ENCODE results near the gene MT1E.

MT1E gene

DNA sequence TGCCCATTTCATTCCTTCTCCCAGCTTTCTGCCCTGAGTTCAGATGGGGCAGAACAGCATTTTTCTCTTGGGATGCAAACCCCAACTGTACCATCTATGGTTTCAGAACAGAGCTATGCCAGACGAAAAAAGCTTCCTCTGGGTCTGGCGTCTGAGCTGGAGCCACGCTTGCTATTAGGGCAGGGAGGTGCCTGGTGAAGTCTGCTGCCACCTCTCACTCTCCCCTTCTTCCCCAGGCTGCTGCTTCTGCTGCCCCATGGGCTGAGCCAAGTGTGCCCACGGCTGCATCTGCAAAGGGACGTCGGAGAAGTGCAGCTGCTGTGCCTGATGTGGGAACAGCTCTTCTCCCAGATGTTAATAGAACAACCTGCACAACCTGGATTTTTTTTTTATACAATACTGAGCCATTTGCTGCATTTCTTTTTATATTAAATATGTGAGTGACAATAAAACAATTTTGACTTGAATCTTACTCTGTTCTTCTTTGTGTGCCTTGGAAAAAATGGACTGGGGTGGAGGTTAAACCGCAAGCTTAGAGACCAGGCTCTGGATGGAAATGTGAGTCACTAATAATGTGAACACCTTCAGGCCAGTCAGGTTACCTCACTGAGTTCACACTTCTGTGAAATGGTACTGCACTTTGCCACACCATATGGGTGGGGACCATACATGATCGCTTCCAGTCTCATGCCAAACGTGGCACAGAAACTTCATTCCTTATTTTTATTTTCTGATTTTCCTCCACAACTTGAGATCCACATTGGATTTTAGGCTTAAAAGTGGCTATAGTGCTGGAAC is 11.2 kb downstream of the MT1E start:
- DNase-seq (ENCODE audit: low spot score), result no peak
- TF ChIP-seq, protein P1, sequence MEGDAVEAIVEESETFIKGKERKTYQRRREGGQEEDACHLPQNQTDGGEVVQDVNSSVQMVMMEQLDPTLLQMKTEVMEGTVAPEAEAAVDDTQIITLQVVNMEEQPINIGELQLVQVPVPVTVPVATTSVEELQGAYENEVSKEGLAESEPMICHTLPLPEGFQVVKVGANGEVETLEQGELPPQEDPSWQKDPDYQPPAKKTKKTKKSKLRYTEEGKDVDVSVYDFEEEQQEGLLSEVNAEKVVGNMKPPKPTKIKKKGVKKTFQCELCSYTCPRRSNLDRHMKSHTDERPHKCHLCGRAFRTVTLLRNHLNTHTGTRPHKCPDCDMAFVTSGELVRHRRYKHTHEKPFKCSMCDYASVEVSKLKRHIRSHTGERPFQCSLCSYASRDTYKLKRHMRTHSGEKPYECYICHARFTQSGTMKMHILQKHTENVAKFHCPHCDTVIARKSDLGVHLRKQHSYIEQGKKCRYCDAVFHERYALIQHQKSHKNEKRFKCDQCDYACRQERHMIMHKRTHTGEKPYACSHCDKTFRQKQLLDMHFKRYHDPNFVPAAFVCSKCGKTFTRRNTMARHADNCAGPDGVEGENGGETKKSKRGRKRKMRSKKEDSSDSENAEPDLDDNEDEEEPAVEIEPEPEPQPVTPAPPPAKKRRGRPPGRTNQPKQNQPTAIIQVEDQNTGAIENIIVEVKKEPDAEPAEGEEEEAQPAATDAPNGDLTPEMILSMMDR (IDR thresholded peaks at IDR 0.05; ENCODE audit: extremely low read depth, insufficient read depth, missing control alignments), result no peak
- in situ Hi-C loops (cut with MboI; ENCODE audit: low pct_unique_long_range_greater_than_20kb, low sequenced_read_pairs, unreplicated experiment), result no loop called here

DNA sequence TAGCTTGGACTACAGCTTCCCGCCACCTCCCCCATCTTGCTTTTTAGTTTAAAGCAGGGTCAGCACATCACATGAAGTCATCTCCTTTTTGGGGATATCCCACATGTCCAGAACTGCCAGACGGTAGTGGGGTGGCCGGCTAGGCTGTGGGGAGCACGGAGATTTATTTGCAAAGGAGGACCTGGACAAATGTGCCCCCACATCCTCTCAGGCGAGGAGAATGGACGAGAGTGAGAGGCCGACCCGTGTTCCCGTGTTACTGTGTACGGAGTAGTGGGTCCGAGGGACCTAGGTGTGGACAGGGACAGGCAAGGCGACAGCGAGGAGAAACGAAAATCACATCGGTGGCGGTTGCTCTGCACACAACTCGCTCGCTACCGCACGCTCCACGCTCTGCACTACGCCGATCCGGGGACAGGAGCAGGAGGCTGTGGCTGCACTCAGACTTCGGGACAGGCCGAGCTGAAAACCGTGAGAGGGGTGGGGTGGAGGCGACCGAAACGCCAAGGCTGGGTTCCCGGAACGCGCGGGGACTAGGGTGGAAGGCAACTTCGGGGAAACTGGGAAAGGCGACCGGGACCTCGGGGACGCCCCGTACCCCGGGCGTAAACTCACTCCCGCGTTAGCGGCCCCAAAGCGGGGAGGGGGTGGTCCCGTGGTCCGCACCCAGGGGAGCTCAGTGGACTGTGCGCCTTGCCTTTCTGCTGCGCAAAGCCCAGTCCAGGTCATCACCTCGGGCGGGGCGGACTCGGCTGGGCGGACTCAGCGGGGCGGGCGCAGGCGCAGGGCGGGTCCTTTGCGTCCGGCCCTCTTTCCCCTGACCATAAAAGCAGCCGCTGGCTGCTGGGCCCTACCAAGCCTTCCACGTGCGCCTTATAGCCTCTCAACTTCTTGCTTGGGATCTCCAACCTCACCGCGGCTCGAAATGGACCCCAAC is 12.5 kb downstream of the MT1E start, which contains the start of gene MT1A:
TSS of gene MT1A (plus strand) at position 853 of the 937 bp plus-strand sequence. CDS start at position 926, 73 bp downstream.
- TF ChIP-seq, protein P1 (IDR thresholded peaks at IDR 0.05; ENCODE audit: extremely low read depth, insufficient read depth, missing control alignments), result no peak
- in situ Hi-C loops (cut with MboI; ENCODE audit: low pct_unique_long_range_greater_than_20kb, low sequenced_read_pairs, unreplicated experiment), result no loop called here
- DNase-seq (ENCODE audit: low spot score), result no peak

DNA sequence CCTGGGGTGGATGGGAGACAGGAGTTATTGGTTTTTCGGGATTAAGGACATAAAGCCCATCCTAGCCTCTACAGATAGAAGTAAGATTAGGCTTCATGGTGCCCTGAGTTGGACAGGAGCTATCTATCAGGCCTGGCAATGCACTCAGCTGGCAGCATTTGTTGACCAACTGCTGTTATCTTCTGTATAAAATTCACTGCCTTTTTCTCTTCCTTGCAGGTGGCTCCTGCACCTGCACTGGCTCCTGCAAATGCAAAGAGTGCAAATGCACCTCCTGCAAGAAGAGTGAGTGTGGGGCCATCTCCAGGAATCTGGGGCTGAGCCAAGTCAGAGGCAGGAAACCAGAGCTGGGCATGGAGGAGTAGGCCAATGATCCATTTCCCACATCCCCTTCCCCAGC is 13.5 kb downstream of the MT1E start:
- in situ Hi-C loops (cut with MboI; ENCODE audit: low pct_unique_long_range_greater_than_20kb, low sequenced_read_pairs, unreplicated experiment), result no loop called here
- DNase-seq (ENCODE audit: low spot score), result no peak
- TF ChIP-seq, protein P1 (IDR thresholded peaks at IDR 0.05; ENCODE audit: extremely low read depth, insufficient read depth, missing control alignments), result no peak

DNA sequence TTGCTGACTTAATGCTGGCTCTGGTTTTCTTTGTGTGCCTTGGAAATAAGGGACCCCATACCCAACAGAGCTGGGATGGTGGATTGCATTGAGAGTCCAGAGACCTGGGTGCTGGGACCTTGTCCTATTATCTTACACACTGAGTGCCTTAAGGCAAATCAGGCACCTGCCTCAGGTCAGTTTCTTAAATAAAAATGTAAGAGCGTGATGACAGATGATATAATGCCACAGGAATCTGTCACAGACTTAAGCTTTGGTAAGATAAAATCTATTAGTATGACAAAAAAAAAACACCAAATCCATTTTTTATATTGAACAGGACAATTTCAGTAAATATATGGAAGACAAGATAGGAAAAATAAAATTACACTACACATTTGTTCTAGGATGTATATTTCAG is 14.5 kb downstream of the MT1E start:
- no peak for DNase-seq (ENCODE audit: low spot score)
- in situ Hi-C loops (cut with MboI; ENCODE audit: low pct_unique_long_range_greater_than_20kb, low sequenced_read_pairs, unreplicated experiment), result no loop called here
- TF ChIP-seq, protein P1 (IDR thresholded peaks at IDR 0.05; ENCODE audit: extremely low read depth, insufficient read depth, missing control alignments), result no peak

DNA sequence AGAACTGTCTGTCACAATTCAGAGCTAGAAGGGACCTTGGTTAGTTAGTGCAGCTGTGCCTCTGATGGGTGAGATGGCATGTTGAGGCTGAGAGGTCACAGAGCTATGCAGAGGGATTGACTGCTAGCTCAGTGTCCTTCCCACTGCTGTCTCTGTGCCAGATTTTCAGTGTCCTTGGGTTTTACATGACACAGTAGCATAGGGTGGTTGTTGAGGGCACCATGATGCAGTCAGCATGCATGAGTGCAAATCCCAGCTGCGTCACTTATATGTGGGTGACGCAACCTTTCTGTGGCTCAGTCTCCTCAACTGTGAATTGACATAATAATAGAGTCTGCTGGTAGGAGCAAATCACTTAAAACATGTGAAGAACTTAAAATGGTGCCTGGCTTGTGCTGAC is 15.6 kb downstream of the MT1E start:
- TF ChIP-seq, protein P1 (IDR thresholded peaks at IDR 0.05; ENCODE audit: extremely low read depth, insufficient read depth, missing control alignments), result no peak
- in situ Hi-C loops (cut with MboI; ENCODE audit: low pct_unique_long_range_greater_than_20kb, low sequenced_read_pairs, unreplicated experiment), result no loop called here
- no peak for DNase-seq (ENCODE audit: low spot score)

- TF ChIP-seq, protein P1 (IDR thresholded peaks at IDR 0.05; ENCODE audit: extremely low read depth, insufficient read depth, missing control alignments), result peak; percentile 21
- DNase-seq (ENCODE audit: low spot score), result peak; percentile 64
- in situ Hi-C loops (cut with MboI; ENCODE audit: low pct_unique_long_range_greater_than_20kb, low sequenced_read_pairs, unreplicated experiment), result no loop called here
Measured at GRCh38 chr16:56643080-56643778, 17.6 kb downstream of the MT1E start.
